D721Med (cell line): ENCODE data around the gene KMT2E.

Experiments
- DNase-seq: peaks from one replicate; pipeline ENCODE4 v3.0.0; 2011; ENCODE audit warnings: low spot score; ENCODE audit not compliant: insufficient read length
- FAIRE-seq: peaks from 2 replicates; lab custom pipeline; 2011; peaks lifted over from hg19 to GRCh38; lab: Jason Lieb, UNC
- CTCF ChIP-seq: IDR thresholded peaks from 2 replicates; pipeline ENCODE4 v1.5.1; 2012; ENCODE audit warnings: mild to moderate bottlenecking, control low read depth; ENCODE audit not compliant: insufficient read depth; ENCODE audit errors: missing control alignments

The KMT2E gene

GRCh38 chr7:105156731-105157130, 142.7 kb downstream of the KMT2E start:
- no peak for TF ChIP-seq CTCF
- FAIRE-seq (no peak), DNase-seq (no peak)

- TF ChIP-seq CTCF, result no peak
- FAIRE-seq (no peak), DNase-seq (no peak)
Observed at GRCh38 chr7:105157278-105157677, 143.3 kb downstream of the KMT2E start.

GRCh38 chr7:105161366-105161765, 147.4 kb downstream of the KMT2E start:
- DNase-seq, result no peak
- no peak for TF ChIP-seq CTCF
- FAIRE-seq, result no peak
